ENCODE measurements around the gene BMP2.

BMP2 gene

GRCh38 chr20:6767536-6768227, at the start of gene BMP2:
BMP2 (plus strand) TSS chr20:6767686; CDS start chr20:6770127, 2,441 bp downstream.
- no peak for DNase-seq (ENCODE audit: low read depth, low spot score)

- DNase-seq (ENCODE audit: low read depth, low spot score): peak; percentile 87
Measured at GRCh38 chr20:6718662-6719368, 48.7 kb upstream of the BMP2 start.

GRCh38 chr20:6719369-6719721, 48.1 kb upstream of the BMP2 start:
- no peak for DNase-seq (ENCODE audit: low read depth, low spot score)

- DNase-seq (ENCODE audit: low read depth, low spot score): no peak
Measured at GRCh38 chr20:6726761-6727160, 40.7 kb upstream of the BMP2 start.

GRCh38 chr20:6730672-6731328, 36.7 kb upstream of the BMP2 start:
- no peak for DNase-seq (ENCODE audit: low read depth, low spot score)

GRCh38 chr20:6732001-6732447, 35.5 kb upstream of the BMP2 start:
- no peak for DNase-seq (ENCODE audit: low read depth, low spot score)

- DNase-seq (ENCODE audit: low read depth, low spot score): no peak
Measured at GRCh38 chr20:6732851-6733250, 34.6 kb upstream of the BMP2 start.

- DNase-seq (ENCODE audit: low read depth, low spot score): no peak
Measured at GRCh38 chr20:6733965-6734364, 33.5 kb upstream of the BMP2 start.

- no peak for DNase-seq (ENCODE audit: low read depth, low spot score)
Measured at GRCh38 chr20:6735942-6736845, 31.3 kb upstream of the BMP2 start.

- no peak for DNase-seq (ENCODE audit: low read depth, low spot score)
Measured at GRCh38 chr20:6739406-6739805, 28.1 kb upstream of the BMP2 start.

GRCh38 chr20:6740096-6740495, 27.4 kb upstream of the BMP2 start:
- DNase-seq (ENCODE audit: low read depth, low spot score): no peak

GRCh38 chr20:6744180-6744579, 23.3 kb upstream of the BMP2 start:
- no peak for DNase-seq (ENCODE audit: low read depth, low spot score)

GRCh38 chr20:6744805-6745204, 22.7 kb upstream of the BMP2 start:
- no peak for DNase-seq (ENCODE audit: low read depth, low spot score)

GRCh38 chr20:6746901-6747609, 20.4 kb upstream of the BMP2 start:
- DNase-seq (ENCODE audit: low read depth, low spot score): no peak

- no peak for DNase-seq (ENCODE audit: low read depth, low spot score)
Measured at GRCh38 chr20:6750438-6750837, 17.0 kb upstream of the BMP2 start.

GRCh38 chr20:6756693-6757595, 10.5 kb upstream of the BMP2 start:
- DNase-seq (ENCODE audit: low read depth, low spot score): no peak

GRCh38 chr20:6764619-6765018, 2.9 kb upstream of the BMP2 start:
- DNase-seq (ENCODE audit: low read depth, low spot score): no peak

- peak; percentile 79 for DNase-seq (ENCODE audit: low read depth, low spot score)
Measured at GRCh38 chr20:6765469-6766058, 1.9 kb upstream of the BMP2 start.

GRCh38 chr20:6766433-6766832, 1.1 kb upstream of the BMP2 start:
- no peak for DNase-seq (ENCODE audit: low read depth, low spot score)

GRCh38 chr20:6767126-6767535, 355 bp upstream of the BMP2 start:
- DNase-seq (ENCODE audit: low read depth, low spot score): peak; percentile 11
